ENCODE data around the gene AZU1.

AZU1 gene

DNA sequence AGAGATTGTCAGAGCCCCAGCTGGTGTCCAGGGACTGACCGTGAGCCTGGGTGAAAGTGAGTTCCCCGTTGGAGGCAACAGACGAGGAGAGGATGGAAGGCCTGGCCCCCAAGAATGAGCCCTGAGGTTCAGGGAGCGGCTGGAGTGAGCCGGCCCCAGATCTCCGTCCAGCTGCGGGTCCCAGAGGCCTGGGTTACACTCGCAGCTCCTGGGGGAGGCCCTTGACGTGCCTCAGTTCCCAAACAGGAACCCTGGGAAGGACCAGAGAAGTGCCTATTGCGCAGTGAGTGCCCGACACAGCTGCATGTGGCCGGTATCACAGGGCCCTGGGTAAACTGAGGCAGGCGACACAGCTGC, 23.3 kb downstream of the AZU1 start:
- TF ChIP-seq, protein P1, sequence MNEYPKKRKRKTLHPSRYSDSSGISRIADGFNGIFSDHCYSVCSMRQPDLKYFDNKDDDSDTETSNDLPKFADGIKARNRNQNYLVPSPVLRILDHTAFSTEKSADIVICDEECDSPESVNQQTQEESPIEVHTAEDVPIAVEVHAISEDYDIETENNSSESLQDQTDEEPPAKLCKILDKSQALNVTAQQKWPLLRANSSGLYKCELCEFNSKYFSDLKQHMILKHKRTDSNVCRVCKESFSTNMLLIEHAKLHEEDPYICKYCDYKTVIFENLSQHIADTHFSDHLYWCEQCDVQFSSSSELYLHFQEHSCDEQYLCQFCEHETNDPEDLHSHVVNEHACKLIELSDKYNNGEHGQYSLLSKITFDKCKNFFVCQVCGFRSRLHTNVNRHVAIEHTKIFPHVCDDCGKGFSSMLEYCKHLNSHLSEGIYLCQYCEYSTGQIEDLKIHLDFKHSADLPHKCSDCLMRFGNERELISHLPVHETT (tag by site-specific recombination; IDR thresholded peaks at IDR 0.05): no peak
- TF ChIP-seq, protein P2, sequence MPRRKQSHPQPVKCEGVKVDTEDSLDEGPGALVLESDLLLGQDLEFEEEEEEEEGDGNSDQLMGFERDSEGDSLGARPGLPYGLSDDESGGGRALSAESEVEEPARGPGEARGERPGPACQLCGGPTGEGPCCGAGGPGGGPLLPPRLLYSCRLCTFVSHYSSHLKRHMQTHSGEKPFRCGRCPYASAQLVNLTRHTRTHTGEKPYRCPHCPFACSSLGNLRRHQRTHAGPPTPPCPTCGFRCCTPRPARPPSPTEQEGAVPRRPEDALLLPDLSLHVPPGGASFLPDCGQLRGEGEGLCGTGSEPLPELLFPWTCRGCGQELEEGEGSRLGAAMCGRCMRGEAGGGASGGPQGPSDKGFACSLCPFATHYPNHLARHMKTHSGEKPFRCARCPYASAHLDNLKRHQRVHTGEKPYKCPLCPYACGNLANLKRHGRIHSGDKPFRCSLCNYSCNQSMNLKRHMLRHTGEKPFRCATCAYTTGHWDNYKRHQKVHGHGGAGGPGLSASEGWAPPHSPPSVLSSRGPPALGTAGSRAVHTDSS (tag by site-specific recombination; IDR thresholded peaks at IDR 0.05): no peak
- TF ChIP-seq, protein P3, sequence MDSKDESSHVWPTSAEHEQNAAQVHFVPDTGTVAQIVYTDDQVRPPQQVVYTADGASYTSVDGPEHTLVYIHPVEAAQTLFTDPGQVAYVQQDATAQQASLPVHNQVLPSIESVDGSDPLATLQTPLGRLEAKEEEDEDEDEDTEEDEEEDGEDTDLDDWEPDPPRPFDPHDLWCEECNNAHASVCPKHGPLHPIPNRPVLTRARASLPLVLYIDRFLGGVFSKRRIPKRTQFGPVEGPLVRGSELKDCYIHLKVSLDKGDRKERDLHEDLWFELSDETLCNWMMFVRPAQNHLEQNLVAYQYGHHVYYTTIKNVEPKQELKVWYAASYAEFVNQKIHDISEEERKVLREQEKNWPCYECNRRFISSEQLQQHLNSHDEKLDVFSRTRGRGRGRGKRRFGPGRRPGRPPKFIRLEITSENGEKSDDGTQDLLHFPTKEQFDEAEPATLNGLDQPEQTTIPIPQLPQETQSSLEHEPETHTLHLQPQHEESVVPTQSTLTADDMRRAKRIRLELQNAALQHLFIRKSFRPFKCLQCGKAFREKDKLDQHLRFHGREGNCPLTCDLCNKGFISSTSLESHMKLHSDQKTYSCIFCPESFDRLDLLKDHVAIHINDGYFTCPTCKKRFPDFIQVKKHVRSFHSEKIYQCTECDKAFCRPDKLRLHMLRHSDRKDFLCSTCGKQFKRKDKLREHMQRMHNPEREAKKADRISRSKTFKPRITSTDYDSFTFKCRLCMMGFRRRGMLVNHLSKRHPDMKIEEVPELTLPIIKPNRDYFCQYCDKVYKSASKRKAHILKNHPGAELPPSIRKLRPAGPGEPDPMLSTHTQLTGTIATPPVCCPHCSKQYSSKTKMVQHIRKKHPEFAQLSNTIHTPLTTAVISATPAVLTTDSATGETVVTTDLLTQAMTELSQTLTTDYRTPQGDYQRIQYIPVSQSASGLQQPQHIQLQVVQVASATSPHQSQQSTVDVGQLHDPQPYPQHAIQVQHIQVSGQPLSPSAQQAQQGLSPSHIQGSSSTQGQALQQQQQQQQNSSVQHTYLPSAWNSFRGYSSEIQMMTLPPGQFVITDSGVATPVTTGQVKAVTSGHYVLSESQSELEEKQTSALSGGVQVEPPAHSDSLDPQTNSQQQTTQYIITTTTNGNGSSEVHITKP (tag by site-specific recombination; IDR thresholded peaks at IDR 0.05): no peak
- TF ChIP-seq, protein P4, sequence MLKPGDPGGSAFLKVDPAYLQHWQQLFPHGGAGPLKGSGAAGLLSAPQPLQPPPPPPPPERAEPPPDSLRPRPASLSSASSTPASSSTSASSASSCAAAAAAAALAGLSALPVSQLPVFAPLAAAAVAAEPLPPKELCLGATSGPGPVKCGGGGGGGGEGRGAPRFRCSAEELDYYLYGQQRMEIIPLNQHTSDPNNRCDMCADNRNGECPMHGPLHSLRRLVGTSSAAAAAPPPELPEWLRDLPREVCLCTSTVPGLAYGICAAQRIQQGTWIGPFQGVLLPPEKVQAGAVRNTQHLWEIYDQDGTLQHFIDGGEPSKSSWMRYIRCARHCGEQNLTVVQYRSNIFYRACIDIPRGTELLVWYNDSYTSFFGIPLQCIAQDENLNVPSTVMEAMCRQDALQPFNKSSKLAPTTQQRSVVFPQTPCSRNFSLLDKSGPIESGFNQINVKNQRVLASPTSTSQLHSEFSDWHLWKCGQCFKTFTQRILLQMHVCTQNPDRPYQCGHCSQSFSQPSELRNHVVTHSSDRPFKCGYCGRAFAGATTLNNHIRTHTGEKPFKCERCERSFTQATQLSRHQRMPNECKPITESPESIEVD (tag by site-specific recombination; IDR thresholded peaks at IDR 0.05): no peak
- TF ChIP-seq, protein P5, sequence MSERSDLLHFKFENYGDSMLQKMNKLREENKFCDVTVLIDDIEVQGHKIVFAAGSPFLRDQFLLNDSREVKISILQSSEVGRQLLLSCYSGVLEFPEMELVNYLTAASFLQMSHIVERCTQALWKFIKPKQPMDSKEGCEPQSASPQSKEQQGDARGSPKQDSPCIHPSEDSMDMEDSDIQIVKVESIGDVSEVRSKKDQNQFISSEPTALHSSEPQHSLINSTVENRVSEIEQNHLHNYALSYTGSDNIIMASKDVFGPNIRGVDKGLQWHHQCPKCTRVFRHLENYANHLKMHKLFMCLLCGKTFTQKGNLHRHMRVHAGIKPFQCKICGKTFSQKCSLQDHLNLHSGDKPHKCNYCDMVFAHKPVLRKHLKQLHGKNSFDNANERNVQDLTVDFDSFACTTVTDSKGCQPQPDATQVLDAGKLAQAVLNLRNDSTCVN (tag by site-specific recombination; optimal IDR thresholded peaks at IDR 0.05): no peak
- no peaks in the 10 kb centered on the region for H3K36me3 ChIP-seq (ENCODE audit: control insufficient read depth in 2 of 2, insufficient read depth in 1 of 2, low read length in 2 of 2)
- no peaks in the 10 kb centered on the region for H3K9me3 ChIP-seq (ENCODE audit: control insufficient read depth, insufficient read depth, low read depth, low read length)
- H3K27ac ChIP-seq (ENCODE audit: extremely low read depth, low read depth, low read length): no peak overlapping the region
- H3K4me1 ChIP-seq (ENCODE audit: control insufficient read depth, insufficient read depth, low read length): no peaks in the 10 kb centered on the region
- H3K4me3 ChIP-seq (ENCODE audit: low read depth, low read length): no peak overlapping the region
- ChIA-PET CTCF (interaction anchor here (0.6 kb wide), 3 partner anchors 10 to 318 kb away, joined by 3 to 4 read pairs (median 3); no protein-coding TSS in a partner anchor), POLR2A (interaction anchor here (0.6 kb wide), 3 partner anchors 10 to 28 kb away, joined by 4 to 7 read pairs (median 4); no protein-coding TSS in a partner anchor)

DNA sequence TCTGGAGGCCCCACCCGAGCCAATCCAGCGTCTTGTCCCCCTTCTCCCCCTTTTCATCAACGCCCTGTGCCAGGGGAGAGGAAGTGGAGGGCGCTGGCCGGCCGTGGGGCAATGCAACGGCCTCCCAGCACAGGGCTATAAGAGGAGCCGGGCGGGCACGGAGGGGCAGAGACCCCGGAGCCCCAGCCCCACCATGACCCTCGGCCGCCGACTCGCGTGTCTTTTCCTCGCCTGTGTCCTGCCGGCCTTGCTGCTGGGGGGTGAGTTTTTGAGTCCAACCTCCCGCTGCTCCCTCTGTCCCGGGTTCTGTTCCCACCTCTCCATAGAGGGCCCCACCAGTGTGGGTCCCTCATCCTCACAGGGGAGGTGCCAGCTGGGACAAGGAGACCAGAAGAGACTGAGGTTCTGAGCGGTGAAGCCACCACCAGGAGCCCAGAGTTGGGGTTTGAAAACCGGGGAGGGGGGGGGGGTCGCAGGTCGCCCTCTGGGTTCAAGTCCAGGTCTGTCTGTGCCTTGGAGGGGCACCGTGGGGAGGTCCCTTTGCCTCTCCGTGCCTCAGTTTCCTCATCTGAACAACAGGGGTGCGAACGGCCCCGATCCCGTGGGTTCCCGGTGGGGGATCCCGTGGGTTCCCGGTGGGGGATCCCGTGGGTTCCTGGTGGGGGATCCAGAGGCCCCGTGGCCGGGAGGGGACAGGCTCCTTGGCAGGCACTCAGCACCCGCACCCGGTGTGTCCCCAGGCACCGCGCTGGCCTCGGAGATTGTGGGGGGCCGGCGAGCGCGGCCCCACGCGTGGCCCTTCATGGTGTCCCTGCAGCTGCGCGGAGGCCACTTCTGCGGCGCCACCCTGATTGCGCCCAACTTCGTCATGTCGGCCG, 24.7 kb downstream of the AZU1 start, which contains the start of gene ELANE:
ELANE (plus strand) TSS at position 168 of the 878 bp plus-strand sequence; CDS start at position 194, 26 bp downstream.
- no peak within 1 kb of the TSS for H3K4me3 ChIP-seq (ENCODE audit: low read depth, low read length)

More for the DNA sequence above, 24.7 kb downstream of the AZU1 start, which contains the start of gene ELANE:
- no peaks in the 10 kb centered on the region for H3K9me3 ChIP-seq (ENCODE audit: control insufficient read depth, insufficient read depth, low read depth, low read length)
- TF ChIP-seq ZNF768 (tag by site-specific recombination; IDR thresholded peaks at IDR 0.05) (no peak), ZNF791 (tag by site-specific recombination; IDR thresholded peaks at IDR 0.05) (no peak), ZBTB7A (tag by site-specific recombination; IDR thresholded peaks at IDR 0.05; ENCODE audit: low read depth) (no peak), ZNF366 (tag by site-specific recombination; conservative IDR thresholded peaks at IDR 0.05) (no peak), ZNF114 (tag by site-specific recombination; IDR thresholded peaks at IDR 0.05) (no peak), ZNF776 (tag by site-specific recombination; IDR thresholded peaks at IDR 0.05; ENCODE audit: borderline replicate concordance) (no peak), GLIS1 (tag by site-specific recombination; IDR thresholded peaks at IDR 0.05) (peak; percentile 63; the same call in 1 of the 2 replicates), ZFP69B (tag by site-specific recombination; IDR thresholded peaks at IDR 0.05) (peak; percentile 61; the same call in 1 of the 2 replicates), ZNF311 (tag by site-specific recombination; IDR thresholded peaks at IDR 0.05; ENCODE audit: borderline replicate concordance) (no peak), HOXA7 (CRISPR knock-in tag; IDR thresholded peaks at IDR 0.05; ENCODE audit: borderline replicate concordance) (no peak)
- TF ChIP-seq, protein P6, sequence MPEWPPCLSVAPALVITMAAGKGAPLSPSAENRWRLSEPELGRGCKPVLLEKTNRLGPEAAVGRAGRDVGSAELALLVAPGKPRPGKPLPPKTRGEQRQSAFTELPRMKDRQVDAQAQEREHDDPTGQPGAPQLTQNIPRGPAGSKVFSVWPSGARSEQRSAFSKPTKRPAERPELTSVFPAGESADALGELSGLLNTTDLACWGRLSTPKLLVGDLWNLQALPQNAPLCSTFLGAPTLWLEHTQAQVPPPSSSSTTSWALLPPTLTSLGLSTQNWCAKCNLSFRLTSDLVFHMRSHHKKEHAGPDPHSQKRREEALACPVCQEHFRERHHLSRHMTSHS (tag by site-specific recombination; IDR thresholded peaks at IDR 0.05): no peak
- TF ChIP-seq, protein P5 (tag by site-specific recombination; optimal IDR thresholded peaks at IDR 0.05): no peak
- TF ChIP-seq, protein P7, sequence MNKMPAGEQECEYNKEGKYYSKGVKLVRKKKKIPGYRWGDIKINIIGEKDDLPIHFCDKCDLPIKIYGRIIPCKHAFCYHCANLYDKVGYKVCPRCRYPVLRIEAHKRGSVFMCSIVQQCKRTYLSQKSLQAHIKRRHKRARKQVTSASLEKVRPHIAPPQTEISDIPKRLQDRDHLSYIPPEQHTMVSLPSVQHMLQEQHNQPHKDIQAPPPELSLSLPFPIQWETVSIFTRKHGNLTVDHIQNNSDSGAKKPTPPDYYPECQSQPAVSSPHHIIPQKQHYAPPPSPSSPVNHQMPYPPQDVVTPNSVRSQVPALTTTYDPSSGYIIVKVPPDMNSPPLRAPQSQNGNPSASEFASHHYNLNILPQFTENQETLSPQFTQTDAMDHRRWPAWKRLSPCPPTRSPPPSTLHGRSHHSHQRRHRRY (tag by site-specific recombination; IDR thresholded peaks at IDR 0.05): no peak
- H3K27ac ChIP-seq (ENCODE audit: extremely low read depth, low read depth, low read length): no peak within 1 kb of the TSS
- H3K4me1 ChIP-seq (ENCODE audit: control insufficient read depth, insufficient read depth, low read length): no peaks in the 10 kb centered on the region
- ChIA-PET CTCF (interaction anchor here (0.7 kb wide), 1 partner anchor 31 kb away, joined by 4 read pairs; no protein-coding TSS in a partner anchor), POLR2A (no interaction called here)
- H3K36me3 ChIP-seq (ENCODE audit: control insufficient read depth in 2 of 2, insufficient read depth in 1 of 2, low read length in 2 of 2): no peaks in the 10 kb centered on the region

Data from HEK293 (cell line).